Measurements from ENCODE around the gene FLT1.

The FLT1 gene

DNA sequence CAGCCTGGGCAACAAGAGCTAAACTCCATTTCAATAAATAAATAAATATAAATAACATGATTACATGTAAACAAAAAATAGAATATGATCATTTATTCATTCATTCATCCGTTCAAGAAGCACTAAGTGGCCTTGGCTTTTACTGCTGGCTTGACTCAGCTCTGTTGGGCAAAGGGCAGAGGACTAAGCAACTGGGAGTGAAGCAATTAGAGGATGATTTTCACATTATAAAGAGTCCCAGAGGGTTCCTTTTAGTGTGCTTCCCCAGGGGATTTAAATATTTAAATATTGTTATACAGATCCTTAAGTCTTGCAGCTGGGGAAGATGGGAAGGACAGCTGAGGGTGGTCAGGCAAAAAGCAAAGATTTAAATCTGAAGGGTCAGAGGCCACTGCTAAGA, 34.9 kb upstream of the FLT1 start:
- TF ChIP-seq CTCF (IDR thresholded peaks at IDR 0.05; ENCODE audit: control insufficient read depth, extremely low read depth, insufficient read depth), result no peak

GRCh38 chr13:28528848-28529247, 33.9 kb upstream of the FLT1 start:
- no peak for DNase-seq (ENCODE audit: low read depth)
- TF ChIP-seq CTCF (IDR thresholded peaks at IDR 0.05; ENCODE audit: control insufficient read depth, extremely low read depth, insufficient read depth), result 0 out of 2 replicates have a peak, but pooled peaks have one; percentile 18
- no peak overlapping the region for H3K4me3 ChIP-seq (ENCODE audit: low read depth, low read length)

More for the DNA sequence above, 34.9 kb upstream of the FLT1 start:
- no peak for DNase-seq (ENCODE audit: low read depth)
- H3K4me3 ChIP-seq (ENCODE audit: low read depth, low read length), result no peak overlapping the region

DNA sequence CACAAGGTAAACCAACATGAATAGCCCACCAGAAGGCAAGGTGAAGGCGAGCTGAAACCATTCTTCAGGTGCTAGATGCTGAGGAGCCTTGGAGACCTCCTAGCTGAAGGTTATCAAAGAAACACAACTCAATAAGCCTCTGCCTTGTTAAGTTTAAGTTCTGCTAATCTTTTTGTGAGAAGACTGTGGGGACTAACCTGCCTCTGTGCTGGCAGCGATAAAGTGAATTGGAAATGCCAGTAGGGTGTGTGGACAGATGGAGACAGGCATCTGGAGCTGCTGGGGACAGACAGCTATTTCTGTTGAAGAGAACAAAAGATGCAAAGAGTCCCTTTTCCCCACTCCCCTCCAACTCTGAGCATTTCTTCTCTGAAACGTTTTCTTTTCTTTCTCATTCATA, 33.5 kb upstream of the FLT1 start:
- DNase-seq (ENCODE audit: low read depth), result no peak
- no peak overlapping the region for H3K4me3 ChIP-seq (ENCODE audit: low read depth, low read length)
- no peak for TF ChIP-seq CTCF (IDR thresholded peaks at IDR 0.05; ENCODE audit: control insufficient read depth, extremely low read depth, insufficient read depth)

DNA sequence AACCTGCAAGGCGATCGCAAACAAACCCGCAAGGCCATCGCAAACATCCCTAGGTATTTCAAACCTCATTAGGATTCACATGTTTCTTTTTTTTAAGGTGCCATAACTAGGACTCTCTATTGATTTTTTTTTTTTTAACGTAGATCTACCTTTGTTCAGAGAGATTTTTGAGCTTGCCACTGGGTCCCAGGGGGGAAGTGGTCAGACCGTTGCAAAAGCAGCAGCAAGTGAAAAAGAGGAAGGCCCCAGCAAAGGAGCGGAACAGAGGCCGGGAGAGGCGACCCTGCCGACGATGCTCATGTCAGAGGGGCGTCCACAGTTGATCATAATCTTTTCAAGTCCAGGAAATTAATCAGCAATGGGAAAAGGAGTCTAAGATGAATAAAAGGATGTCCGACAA, 32.7 kb upstream of the FLT1 start:
- DNase-seq (ENCODE audit: low read depth), result no peak
- TF ChIP-seq CTCF (IDR thresholded peaks at IDR 0.05; ENCODE audit: control insufficient read depth, extremely low read depth, insufficient read depth), result no peak
- H3K4me3 ChIP-seq (ENCODE audit: low read depth, low read length), result no peak overlapping the region

DNA sequence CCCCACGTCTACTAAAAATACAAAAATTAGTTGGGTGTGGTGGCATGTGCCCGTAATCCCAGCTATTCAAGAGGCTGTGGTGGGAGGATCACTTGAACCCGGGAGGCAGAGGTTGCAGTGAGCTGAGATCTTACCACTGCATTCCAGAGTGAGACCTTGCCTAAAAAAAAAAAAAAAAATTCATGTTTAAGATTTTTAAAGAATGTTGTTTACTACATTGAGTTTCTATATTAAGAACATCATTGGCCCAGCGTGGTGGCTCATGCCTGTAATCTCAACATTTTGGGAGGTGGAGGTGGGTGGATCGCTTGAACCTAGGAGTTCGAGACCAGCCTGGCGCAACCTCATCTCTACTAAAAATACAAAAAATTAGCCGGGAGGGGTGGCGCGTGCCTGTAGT, 31.9 kb upstream of the FLT1 start:
- H3K4me3 ChIP-seq (ENCODE audit: low read depth, low read length), result no peak overlapping the region
- no peak for TF ChIP-seq CTCF (IDR thresholded peaks at IDR 0.05; ENCODE audit: control insufficient read depth, extremely low read depth, insufficient read depth)
- no peak for DNase-seq (ENCODE audit: low read depth)

DNA sequence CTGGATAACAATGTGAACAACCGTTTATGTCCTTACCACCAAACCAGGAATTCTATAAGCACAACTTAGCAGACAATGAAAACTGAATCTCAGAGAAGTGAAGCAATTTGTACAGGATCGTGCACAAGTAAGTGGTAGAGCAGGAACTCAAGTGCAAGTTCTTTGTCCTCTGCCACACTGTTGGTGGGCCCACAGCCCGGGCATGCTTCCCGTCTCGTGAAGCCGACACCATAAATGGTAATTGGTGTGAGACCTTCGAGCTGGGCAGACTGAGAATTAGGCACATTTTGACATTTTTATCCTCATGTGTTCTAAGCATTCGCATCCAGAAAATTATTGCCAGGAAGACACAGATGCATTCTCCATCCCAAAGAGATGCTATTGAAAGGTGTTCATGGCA, 27.9 kb upstream of the FLT1 start:
- TF ChIP-seq CTCF (IDR thresholded peaks at IDR 0.05; ENCODE audit: control insufficient read depth, extremely low read depth, insufficient read depth), result no peak
- DNase-seq (ENCODE audit: low read depth), result no peak
- no peak overlapping the region for H3K4me3 ChIP-seq (ENCODE audit: low read depth, low read length)

DNA sequence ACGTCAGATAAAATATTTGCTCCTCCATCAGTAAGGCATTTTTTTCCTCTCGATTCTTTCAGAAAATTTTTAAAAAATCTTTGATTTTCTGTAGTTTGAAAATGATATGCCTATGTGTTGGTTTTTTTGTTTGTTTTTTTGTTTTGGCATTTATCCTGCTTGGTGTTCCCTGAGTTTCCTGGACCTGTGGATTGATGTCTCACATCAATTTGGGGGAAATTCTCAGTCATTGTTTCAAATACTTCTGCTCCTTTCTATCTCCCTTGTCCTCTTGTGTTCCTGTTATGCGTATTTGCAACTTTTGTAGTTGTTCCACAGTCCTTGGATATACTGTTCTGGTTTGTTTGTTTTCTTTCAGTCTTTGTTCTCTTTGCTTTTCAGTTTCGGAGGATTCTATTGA, 18.8 kb upstream of the FLT1 start:
- DNase-seq (ENCODE audit: low read depth), result peak; percentile 35
- H3K4me3 ChIP-seq (ENCODE audit: low read depth, low read length), result no peak overlapping the region
- no peak for TF ChIP-seq CTCF (IDR thresholded peaks at IDR 0.05; ENCODE audit: control insufficient read depth, extremely low read depth, insufficient read depth)
